Ramos (cell line): ENCODE measurements around the gene PRDM15.

Source experiments
- in situ Hi-C: fragments of 300-500 bp; cut with MboI; formaldehyde crosslinking; loops from one replicate; pipeline ENCODE4 v1.14.3; 2022; ENCODE audit warnings: low sequenced_read_pairs; ENCODE audit not compliant: unreplicated experiment

The PRDM15 gene

DNA sequence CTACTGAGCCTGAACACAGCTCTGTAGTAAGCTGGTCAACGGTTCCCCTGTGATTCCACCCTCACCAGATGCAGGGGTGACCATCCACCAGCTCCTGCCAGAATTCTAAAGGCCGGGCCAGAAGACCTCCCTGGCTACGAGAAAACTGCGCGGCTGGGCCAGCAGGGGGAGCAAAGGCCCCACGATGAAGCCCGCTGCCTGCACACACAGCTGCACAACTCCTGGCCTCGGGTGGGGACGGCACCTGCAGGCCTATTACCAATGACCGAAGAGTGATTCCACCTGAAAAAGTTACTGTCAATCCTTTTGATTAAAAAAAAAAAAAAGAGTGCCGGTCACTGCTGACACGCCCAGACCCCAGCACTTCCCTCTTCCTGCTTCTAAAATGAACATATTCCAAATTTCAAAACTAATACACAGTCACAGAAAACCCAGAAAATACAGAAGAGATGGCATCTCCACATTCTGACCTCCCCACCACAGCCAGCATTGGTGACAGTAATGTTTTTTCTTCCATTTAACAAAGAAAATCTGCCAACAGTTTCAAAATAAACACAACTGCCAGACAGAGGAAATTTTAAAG, 62.5 kb downstream of the PRDM15 start:
- in situ Hi-C loops: no loop called here

GRCh38 chr21:41815652-41816582, 63.2 kb downstream of the PRDM15 start:
- in situ Hi-C loops: no loop called here

GRCh38 chr21:41813226-41813625, 65.9 kb downstream of the PRDM15 start:
- in situ Hi-C loops: no loop called here

- in situ Hi-C loops: no loop called here
Observed at GRCh38 chr21:41812679-41813078, 66.5 kb downstream of the PRDM15 start.

DNA sequence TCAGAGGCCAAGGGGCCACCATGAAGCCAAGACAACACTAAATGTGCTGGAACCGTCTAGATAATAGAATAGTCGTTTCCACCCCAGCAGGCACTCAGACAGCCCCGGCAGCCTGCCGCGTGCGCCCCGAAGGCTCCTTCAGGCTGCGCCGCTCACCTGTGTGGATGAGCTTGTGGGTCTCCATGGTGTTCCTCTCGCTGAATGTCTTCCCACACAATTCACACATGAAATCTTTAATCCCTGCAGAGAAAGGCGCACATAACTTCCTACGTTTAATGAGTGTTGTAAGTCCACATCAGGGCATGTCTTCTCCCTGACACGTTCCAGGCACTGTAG, 68.6 kb downstream of the PRDM15 start:
- in situ Hi-C loops: no loop called here

DNA sequence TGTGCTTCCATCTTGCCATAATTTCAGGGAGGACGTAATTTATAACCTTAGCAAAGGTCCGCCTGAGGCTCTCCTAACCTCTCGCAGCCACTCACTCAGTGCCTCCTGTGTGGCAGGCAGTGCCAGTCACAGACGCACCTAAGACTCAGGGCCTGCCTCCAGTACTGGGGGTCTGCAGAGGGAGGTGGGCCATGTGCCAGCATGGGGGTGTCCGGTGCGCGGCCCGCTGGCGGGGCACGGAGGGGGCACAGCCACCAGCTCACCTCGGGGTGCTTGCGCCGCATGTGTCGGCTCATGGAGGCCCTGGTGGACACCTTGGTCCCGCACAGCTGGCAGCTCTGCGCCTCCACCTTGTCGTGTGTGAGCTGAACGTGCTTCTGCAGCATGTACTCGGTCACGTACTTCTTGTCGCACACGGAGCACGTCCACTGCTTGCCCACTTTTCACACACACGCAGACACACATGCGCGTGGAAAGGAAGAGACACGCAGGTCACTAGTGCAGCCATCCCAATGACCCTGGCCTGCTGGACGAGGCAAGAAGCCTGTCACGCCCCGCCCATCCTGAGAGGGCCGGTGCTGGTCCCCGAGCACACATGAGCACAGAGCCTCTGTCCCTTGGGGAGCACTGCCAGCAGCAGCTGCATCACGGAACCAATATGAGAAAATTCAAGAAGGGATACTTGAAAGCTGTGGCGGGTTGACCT, 69.1 kb downstream of the PRDM15 start:
- in situ Hi-C loops: no loop called here

- in situ Hi-C loops: no loop called here
Observed at GRCh38 chr21:41808846-41809245, 70.3 kb downstream of the PRDM15 start.

GRCh38 chr21:41808094-41808493, 71.0 kb downstream of the PRDM15 start:
- in situ Hi-C loops: no loop called here

GRCh38 chr21:41806773-41807172, 72.4 kb downstream of the PRDM15 start:
- in situ Hi-C loops: no loop called here

DNA sequence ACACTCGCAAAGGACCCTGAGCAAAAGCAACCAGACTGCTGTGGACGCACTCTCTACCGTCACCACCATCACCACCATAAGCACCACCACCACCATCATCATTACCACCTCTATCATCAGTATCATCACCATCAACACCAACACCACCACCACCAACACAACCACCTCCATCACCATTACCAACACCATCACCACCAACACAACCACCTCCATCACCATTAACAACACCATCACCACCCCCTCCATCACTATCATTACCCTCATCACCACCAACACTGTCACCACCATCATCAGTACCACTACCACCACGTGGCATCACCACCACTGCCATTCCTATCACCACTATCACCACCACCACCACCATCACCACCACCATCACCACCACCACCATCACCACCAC, 73.5 kb downstream of the PRDM15 start:
- in situ Hi-C loops: no loop called here

DNA sequence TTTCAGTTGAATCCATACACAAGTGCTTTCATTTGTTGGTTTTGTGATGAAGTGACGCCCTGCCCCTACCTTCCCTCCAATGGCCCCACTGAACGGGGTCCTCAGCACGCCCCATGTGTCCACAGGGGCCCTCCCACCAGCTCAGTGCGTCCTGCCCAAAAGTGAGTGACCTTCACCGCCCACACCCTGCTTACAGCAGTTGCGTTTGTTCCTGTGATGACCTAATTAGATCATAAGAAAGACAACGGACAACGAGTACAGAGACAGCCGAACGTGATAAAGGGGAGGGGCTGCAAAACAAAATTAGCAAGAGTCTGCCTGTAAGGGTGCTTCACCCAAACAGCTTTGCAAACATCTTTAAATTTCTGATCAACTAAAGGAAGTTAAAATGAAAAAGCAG, 74.1 kb downstream of the PRDM15 start:
- in situ Hi-C loops: no loop called here

GRCh38 chr21:41804381-41804780, 74.8 kb downstream of the PRDM15 start:
- in situ Hi-C loops: no loop called here

DNA sequence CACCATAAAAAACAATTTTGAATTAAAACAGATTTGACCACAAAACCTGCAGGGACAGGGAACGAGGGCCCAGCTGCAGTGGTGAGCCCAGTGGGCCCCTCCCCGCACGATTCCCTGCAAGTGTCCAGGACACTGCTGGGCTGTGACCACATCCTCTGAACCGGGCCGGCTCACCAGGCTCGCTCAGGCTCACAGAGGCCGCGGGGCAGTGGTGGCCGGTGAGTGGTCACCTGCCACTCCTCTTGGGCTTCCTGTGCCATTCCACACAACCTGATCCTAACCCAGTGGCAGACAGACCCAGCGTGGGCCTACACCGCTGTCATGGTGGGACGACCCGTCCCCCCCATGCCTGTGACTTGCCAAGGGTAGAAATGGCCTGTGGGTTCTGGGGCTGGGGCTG, 75.8 kb downstream of the PRDM15 start:
- in situ Hi-C loops: no loop called here

DNA sequence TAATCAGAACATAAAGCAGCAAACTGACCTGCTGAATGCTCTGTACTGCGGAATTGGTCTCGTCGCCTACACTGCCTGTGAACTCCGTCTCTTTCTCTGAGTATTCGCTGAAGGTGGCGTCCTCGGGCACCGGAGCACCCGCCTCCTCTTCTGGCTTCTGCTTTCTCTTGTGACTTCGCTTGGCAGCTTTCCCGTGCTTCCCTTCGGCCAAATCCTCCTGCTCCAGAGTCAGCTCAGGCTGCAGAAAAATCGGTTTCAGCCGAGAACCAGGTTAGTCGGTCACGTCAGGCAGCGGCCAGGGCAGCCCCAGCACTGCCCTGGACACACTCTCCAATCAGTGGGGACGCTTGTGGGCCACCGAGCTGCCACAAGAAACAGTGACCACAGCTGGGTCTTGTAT, 76.5 kb downstream of the PRDM15 start:
- in situ Hi-C loops: no loop called here

DNA sequence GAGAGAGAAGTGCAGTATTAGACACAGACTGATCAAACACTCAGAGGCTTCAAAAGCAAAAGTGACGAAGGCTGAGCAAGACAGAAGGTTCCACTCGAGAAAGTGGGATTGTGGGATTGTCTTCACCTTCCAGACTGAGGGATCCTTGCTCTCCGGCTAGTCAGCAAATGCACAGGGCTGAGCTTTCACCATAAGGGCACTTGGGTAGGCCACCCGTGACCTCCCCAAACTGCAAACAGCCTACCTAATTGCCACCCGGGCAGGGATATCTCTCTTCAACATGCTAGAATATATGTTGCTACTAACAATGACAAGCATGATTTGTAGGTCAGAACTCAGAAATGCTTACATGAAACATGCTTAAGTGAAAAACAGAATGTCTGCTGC, 77.0 kb downstream of the PRDM15 start:
- in situ Hi-C loops: no loop called here

- in situ Hi-C loops: no loop called here
Observed at GRCh38 chr21:41801321-41802197, 77.6 kb downstream of the PRDM15 start.

DNA sequence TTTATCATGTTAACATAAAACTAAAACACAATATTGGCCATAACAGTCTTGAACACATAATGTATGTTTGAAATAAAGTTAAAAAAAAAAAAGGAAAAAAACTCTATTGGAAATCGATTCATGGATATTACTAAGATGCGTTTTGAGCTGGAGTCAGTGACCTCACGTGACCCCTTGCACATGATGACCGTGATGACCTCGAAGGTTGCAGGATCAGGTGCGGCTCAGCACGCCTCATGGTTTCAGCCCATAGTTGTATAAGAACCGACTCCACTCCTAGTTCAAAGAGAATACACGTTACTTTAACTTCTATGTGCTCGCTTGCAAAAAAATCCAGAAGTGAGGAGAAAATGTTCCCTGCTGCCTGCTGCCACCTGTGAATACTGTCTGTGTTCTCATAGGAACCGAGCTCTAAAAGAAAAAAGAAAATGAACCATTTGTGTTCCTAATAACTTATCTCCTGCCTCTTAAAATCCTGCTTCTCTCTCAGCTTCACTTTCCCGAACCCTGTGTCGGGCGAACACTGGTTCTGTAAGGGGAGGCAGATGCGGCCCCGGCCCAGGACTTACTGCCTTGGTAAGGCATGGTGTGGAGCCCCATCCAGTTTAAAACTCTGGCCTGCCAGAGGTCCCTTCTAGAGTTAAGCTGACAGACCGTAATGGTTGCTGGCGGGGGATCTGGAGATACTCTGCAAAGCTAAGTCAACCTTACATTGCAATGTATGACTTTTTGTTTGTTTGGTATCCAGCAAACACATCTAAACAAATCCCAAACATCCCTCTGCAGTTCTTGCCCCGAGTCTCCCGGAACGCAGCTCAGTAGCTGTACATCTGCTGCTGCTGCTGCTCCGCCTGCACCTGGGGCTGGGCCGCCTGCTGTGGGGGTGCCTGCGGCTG, 78.5 kb downstream of the PRDM15 start:
- in situ Hi-C loops: no loop called here

DNA sequence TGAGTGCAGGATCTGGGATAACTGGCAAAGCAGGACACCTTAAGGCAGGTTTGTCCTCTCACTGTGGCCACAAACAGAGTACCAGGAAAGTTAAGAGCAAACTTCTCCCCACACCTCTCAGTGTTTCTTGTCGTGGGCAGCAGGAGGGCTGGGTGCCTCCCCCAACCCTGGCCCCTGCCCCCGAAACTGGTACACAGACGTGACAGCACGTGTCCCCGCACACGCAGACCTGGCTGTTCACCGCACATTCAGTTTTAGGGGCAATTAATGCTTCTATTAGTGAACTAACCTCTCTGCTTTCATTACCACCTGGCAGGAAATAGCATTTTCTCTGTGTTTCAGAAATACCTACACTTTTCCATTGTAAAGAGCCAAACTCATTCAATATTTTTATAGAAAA, 79.4 kb downstream of the PRDM15 start:
- in situ Hi-C loops: no loop called here

DNA sequence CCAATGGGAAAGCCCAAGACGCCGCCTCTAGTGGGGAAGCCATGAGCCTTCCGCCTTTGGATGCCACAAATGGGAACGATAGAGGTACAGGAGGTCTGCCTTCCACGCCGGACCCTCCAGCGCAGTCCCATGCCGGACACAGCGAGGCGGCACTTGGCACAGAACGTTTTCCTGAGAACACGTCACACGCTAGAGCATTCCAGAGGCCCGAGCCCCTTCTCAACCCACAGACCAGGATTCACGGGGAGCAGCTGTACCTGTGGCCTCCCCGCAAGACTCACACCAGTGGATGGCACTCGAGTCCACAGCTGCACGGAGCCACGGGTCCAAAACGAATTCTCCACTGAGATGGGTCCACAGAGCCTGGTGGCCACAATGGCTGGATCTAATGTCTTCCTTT, 80.8 kb downstream of the PRDM15 start:
- in situ Hi-C loops: no loop called here
